IMR-90 (cell line): Measurements from ENCODE around the gene C19orf85. TPM values are rescaled to one million over a fixed set of nuclear protein-coding genes. Genes with fewer than 3 reads are reported as not detected.
A peak's percentile ranks its signal among the peaks of the same experiment; 100 is the strongest.
"Not testable (repeated sequence)": the region's sequence is repeated elsewhere in the genome, so short reads cannot be mapped to it uniquely, and the experiment has no call there.

Experiments
- ATAC-seq: fragments of 200-7000 bp; cut with Tn5 transposase; 2 replicates; pipeline ENCODE4 v1.9.1; 2020; ENCODE audit warnings: low read depth, mild to moderate bottlenecking, moderate library complexity
- BruUV-seq: library from RNA; stranded (reverse); fragments of 400-500 nt; replicated peaks from 2 replicates; lab custom pipeline; 2021; lab: Mats Ljungman, UMichigan
- CTCF ChIA-PET: fragments of 300-600 bp; formaldehyde crosslinking; extraction: SDS; loops from one replicate; lab custom pipeline; 2021; ENCODE audit warnings: antibody characterized with exemption; lab: Yijun Ruan, JAX
- POLR2A ChIA-PET: fragments of 300-600 bp; sonication (Branson Sonifier 250); formaldehyde crosslinking; loops from one replicate; lab custom pipeline; 2022; ENCODE audit warnings: antibody characterized with exemption; ENCODE audit not compliant: unreplicated experiment; lab: Charles Lee
- DNase-seq: peaks from one replicate; pipeline ENCODE4 v3.0.0; 2013
- H2AFZ ChIP-seq: replicated peaks from 2 replicates; pipeline ENCODE3; 2013; ENCODE audit warnings: low read length, mild to moderate bottlenecking; ENCODE audit not compliant: poor library complexity
- H2AK5ac ChIP-seq: 2 replicates; pipeline ENCODE4 v1.6.1; 2013; ENCODE audit warnings: low read depth, low read length, inconsistent platforms
- H2AK9ac ChIP-seq: replicated peaks from 2 replicates; pipeline ENCODE3; 2013; ENCODE audit warnings: mild to moderate bottlenecking, low read depth, low read length, moderate library complexity; ENCODE audit not compliant: poor library complexity
- H2BK120ac ChIP-seq: 2 replicates; pipeline ENCODE4 v1.6.1; 2013; ENCODE audit warnings: low read depth, low read length, inconsistent platforms
- H2BK15ac ChIP-seq: 3 replicates; pipeline ENCODE4 v1.6.1; 2013; ENCODE audit warnings: low read depth, low read length, inconsistent platforms
- H2BK20ac ChIP-seq: 2 replicates; pipeline ENCODE4 v1.6.1; 2013; ENCODE audit warnings: low read depth, mild to moderate bottlenecking, inconsistent platforms, low read length, moderate library complexity
- H2BK5ac ChIP-seq: 2 replicates; pipeline ENCODE4 v1.6.1; 2013; ENCODE audit warnings: mild to moderate bottlenecking, low read depth, low read length, inconsistent platforms; ENCODE audit not compliant: poor library complexity, severe bottlenecking
- H3K14ac ChIP-seq: replicated peaks from 2 replicates; pipeline ENCODE4 v1.6.1; 2013; ENCODE audit warnings: low read depth, low read length, inconsistent platforms
- H3K18ac ChIP-seq: 2 replicates; pipeline ENCODE4 v1.6.1; 2013; ENCODE audit warnings: low read depth, low read length, control low read depth
- H3K23ac ChIP-seq: 2 replicates; pipeline ENCODE4 v1.6.1; 2013; ENCODE audit warnings: low read depth, low read length, inconsistent platforms
- H3K27ac ChIP-seq: 2 replicates; pipeline ENCODE4 v1.5.1; 2013; ENCODE audit warnings: mild to moderate bottlenecking, control low read depth, low read length; ENCODE audit not compliant: insufficient read depth
- H3K27me3 ChIP-seq: 2 replicates; pipeline ENCODE4 v1.6.1; 2013; ENCODE audit warnings: low read length; ENCODE audit not compliant: control insufficient read depth, insufficient read depth
- H3K36me3 ChIP-seq: 2 replicates; pipeline ENCODE4 v1.6.1; 2013; ENCODE audit warnings: low read length, mixed read lengths; ENCODE audit not compliant: control insufficient read depth, insufficient read depth
- H3K4ac ChIP-seq: 2 replicates; pipeline ENCODE4 v1.6.1; 2013; ENCODE audit warnings: low read depth, low read length, inconsistent platforms
- H3K4me1 ChIP-seq: 2 replicates; pipeline ENCODE4 v1.6.1; 2013; ENCODE audit warnings: low read length, mixed read lengths; ENCODE audit not compliant: control insufficient read depth, insufficient read depth
- H3K4me2 ChIP-seq: 2 replicates; pipeline ENCODE4 v1.6.1; 2013; ENCODE audit warnings: low read depth, mild to moderate bottlenecking, control low read depth, low read length, moderate library complexity
- H3K4me3 ChIP-seq: 2 replicates; pipeline ENCODE4 v1.5.1; 2013; ENCODE audit warnings: low read depth, mild to moderate bottlenecking, control low read depth, low read length, moderate library complexity; ENCODE audit not compliant: insufficient read depth
- H3K56ac ChIP-seq: 2 replicates; pipeline ENCODE4 v1.6.1; 2013; ENCODE audit warnings: low read length, inconsistent platforms; ENCODE audit not compliant: insufficient read depth; ENCODE audit errors: extremely low read depth
- H3K79me1 ChIP-seq, 2 experiments: 2 replicates each; pipeline ENCODE4 v1.6.1; 2013; ENCODE audit warnings: low read length in 2 of 2, inconsistent platforms in 1 of 2, low read depth in 1 of 2
- H3K9ac ChIP-seq: 2 replicates; pipeline ENCODE4 v1.6.1; 2013; ENCODE audit warnings: low read depth, low read length, control low read depth
- H3K9me1 ChIP-seq: 2 replicates; pipeline ENCODE4 v1.6.1; 2013; ENCODE audit warnings: low read length, inconsistent platforms; ENCODE audit not compliant: insufficient read depth
- H3K9me3 ChIP-seq: 2 replicates; pipeline ENCODE4 v1.6.1; 2013; ENCODE audit warnings: low read length; ENCODE audit not compliant: control insufficient read depth, insufficient read depth
- H4K20me1 ChIP-seq: 2 replicates; pipeline ENCODE4 v1.6.1; 2013; ENCODE audit warnings: low read length, inconsistent platforms; ENCODE audit not compliant: insufficient read depth
- H4K5ac ChIP-seq: 2 replicates; pipeline ENCODE4 v1.6.1; 2013; ENCODE audit warnings: mild to moderate bottlenecking, low read depth, low read length, control low read depth
- H4K8ac ChIP-seq, 2 experiments: 2 replicates each; pipeline ENCODE4 v1.6.1; 2013; ENCODE audit warnings: low read depth in 2 of 2, low read length in 2 of 2, control low read depth in 1 of 2, inconsistent platforms in 1 of 2
- H4K91ac ChIP-seq: 2 replicates; pipeline ENCODE4 v1.6.1; 2013; ENCODE audit warnings: low read depth, low read length, inconsistent platforms; ENCODE audit not compliant: insufficient read depth
- WGBS, 2 experiments: methylation state at CpG; one replicate each; pipeline versions ENCODE4 v1.1.5 to v1.1.7; 2013; ENCODE audit warnings: missing lambda C conversion rate in 2 of 2; ENCODE audit not compliant: insufficient read length in 1 of 2; ENCODE audit errors: extremely low coverage in 2 of 2; 5-methylcytosine and 5-hydroxymethylcytosine counted together
- dilution Hi-C: fragments of 300-500 bp; cut with HindIII; formaldehyde crosslinking; loops from one replicate; pipeline ENCODE4 v1.14.3; 2018; ENCODE audit warnings: low sequenced_read_pairs; ENCODE audit not compliant: unreplicated experiment
- in situ Hi-C: fragments of 300-500 bp; cut with MboI; formaldehyde crosslinking; loops from 3 replicates; pipeline ENCODE4 v1.14.3; 2019; ENCODE audit warnings: low sequenced_read_pairs, inconsistent platforms, mixed read lengths
- intact Hi-C: fragments of 100-400 bp; cut with micrococcal nuclease; formaldehyde crosslinking; loops from 2 replicates; pipeline ENCODE4 v1.10.0; 2022
- polyA plus RNA-seq, 3 experiments: library from polyadenylated mRNA; depleted of rRNA; stranded (reverse); fragments of >200 nt; gene quantifications; 2 replicates each; pipeline ENCODE4 v1.2.3, GENCODE V29; 2012; ENCODE audit warnings: low replicate concordance in 1 of 3
- total RNA-seq: library from RNA; depleted of rRNA; stranded (reverse); fragments of >200 nt; gene quantifications from 2 replicates; pipeline ENCODE4 v1.2.3, GENCODE V29; 2012

C19orf85 gene
- total and polyA plus RNA-seq, 2 of the 4 experiments (the other 2 are of a cell fraction) = not detected

GRCh38 chr19:55448175-55448490 lies 16.4 kb downstream of the C19orf85 start:
- BruUV-seq, CTCF ChIA-PET, H2AK9ac ChIP-seq: not testable (repeated sequence)

More at GRCh38 chr19:55448175-55448490, 16.4 kb downstream of the C19orf85 start:
- H3K9ac ChIP-seq, H4K8ac ChIP-seq, intact Hi-C loops, H4K5ac ChIP-seq, H2AFZ ChIP-seq, H2BK15ac ChIP-seq, in situ Hi-C loops, H2BK20ac ChIP-seq, H3K4ac ChIP-seq, H3K9me3 ChIP-seq, H3K27ac ChIP-seq, H3K9me1 ChIP-seq, DNase-seq, H3K36me3 ChIP-seq, H3K4me1 ChIP-seq, POLR2A ChIA-PET, H3K18ac ChIP-seq, H3K4me2 ChIP-seq, H3K14ac ChIP-seq, H3K56ac ChIP-seq, ATAC-seq, H2BK120ac ChIP-seq, H3K4me3 ChIP-seq, H3K79me1 ChIP-seq, H4K91ac ChIP-seq, dilution Hi-C loops, H3K23ac ChIP-seq: not testable (repeated sequence)
- Histone ChIP-seq H3K27me3 (peaks cover 61% of the 10 kb centered on the region), H2AK5ac (peak overlapping the region; percentile 16; the same call in 1 of the 2 replicates), H2BK5ac (peak overlapping the region; percentile 80), H4K20me1 (peaks cover 10% of the 10 kb centered on the region; the same call in 1 of the 2 replicates)
- 83% methylated on average over 2 of the region's 5 CpGs; no CpG with 5 or more reads in 1 of the 2 experiments for WGBS, 2 experiments
